NT2/D1 (cell line): ENCODE data around the gene GRWD1.

Experiments used
- DNase-seq: peaks from one replicate; pipeline ENCODE4 v3.0.0-alpha.2; 2011; ENCODE audit warnings: low read depth, low spot score
- H3K27me3 ChIP-seq: 2 replicates; pipeline ENCODE4 v1.6.0; 2011; ENCODE audit warnings: mild to moderate bottlenecking; ENCODE audit not compliant: insufficient read length, insufficient read depth
- H3K36me3 ChIP-seq: 2 replicates; pipeline ENCODE4 v1.6.1; 2011; ENCODE audit warnings: mild to moderate bottlenecking, low read length, mixed read lengths; ENCODE audit not compliant: insufficient read depth, insufficient read length
- H3K4me1 ChIP-seq: 2 replicates; pipeline ENCODE4 v1.5.1; 2011; ENCODE audit not compliant: insufficient read depth, insufficient read length
- H3K4me3 ChIP-seq: 2 replicates; pipeline ENCODE4 v1.5.1; 2011; ENCODE audit warnings: low read depth; ENCODE audit not compliant: insufficient read length
- H3K9ac ChIP-seq: 2 replicates; pipeline ENCODE4 v1.6.0; 2011; ENCODE audit warnings: low read depth; ENCODE audit not compliant: insufficient read length
- H3K9me3 ChIP-seq: 2 replicates; pipeline ENCODE4 v1.5.1; 2011; ENCODE audit warnings: mild to moderate bottlenecking, low read length; ENCODE audit not compliant: insufficient read depth
- SUZ12 ChIP-seq: IDR thresholded peaks from 2 replicates; pipeline ENCODE4 v1.6.1; 2011; ENCODE audit not compliant: insufficient read length, insufficient read depth; ENCODE audit errors: extremely low read depth
- YY1 ChIP-seq: IDR thresholded peaks from 2 replicates; pipeline ENCODE4 v1.6.1; 2011; ENCODE audit not compliant: insufficient read length, insufficient read depth
- ZNF274 ChIP-seq: IDR thresholded peaks from 2 replicates; pipeline ENCODE4 v1.6.1; 2011; ENCODE audit warnings: mild to moderate bottlenecking, low read depth, low read length

The GRWD1 gene

DNA sequence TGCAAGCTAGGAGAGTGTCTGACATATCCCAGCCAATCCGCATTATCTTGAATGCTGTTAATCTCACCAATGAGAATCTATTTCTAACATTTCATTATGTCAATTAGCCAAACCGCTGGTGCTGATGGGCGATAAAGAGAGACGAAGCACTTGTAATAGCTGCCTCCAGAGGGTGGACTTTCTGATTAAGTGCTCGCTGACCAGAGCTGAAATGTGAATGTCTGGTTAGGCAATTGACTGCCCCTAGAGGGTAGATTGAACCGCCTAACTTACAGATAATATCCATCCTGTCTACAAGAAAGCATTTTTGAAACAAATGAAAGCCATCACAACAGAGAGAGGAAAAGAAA is 552 bp upstream of the GRWD1 start:
- Histone ChIP-seq H3K9me3 (no peaks in the 10 kb centered on the region), H3K4me3 (peak overlapping the region; percentile 93), H3K4me1 (peaks cover 4% of the 10 kb centered on the region), H3K27me3 (peaks cover 24% of the 10 kb centered on the region), H3K36me3 (peaks cover 34% of the 10 kb centered on the region), H3K9ac (no peak overlapping the region)
- no peak for DNase-seq
- TF ChIP-seq ZNF274 (no peak), SUZ12 (no peak), YY1 (no peak)

DNA sequence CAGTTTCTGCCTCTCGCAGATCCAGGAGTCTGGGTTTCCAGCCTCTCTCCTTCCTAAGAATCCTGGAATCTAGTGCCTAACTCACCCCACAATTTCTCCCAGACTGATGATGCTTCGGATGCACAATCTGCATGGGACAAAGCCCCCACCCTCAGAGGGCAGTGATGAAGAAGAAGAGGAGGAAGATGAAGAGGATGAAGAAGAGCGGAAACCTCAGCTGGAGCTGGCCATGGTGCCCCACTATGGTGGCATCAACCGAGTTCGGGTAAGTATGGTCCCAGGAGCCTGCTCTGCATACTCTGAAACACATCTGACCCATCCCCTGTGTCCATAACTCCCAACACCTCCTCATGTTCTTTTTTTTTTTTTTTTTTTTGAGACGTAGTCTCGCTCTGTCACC is 796 bp downstream of the GRWD1 start:
- peaks cover 4% of the 10 kb centered on the region for H3K4me1 ChIP-seq
- H3K36me3 ChIP-seq: peaks cover 47% of the 10 kb centered on the region
- no peak for DNase-seq
- H3K9me3 ChIP-seq: no peaks in the 10 kb centered on the region
- H3K4me3 ChIP-seq: peak overlapping the region; percentile 93
- no peak for TF ChIP-seq YY1
- no peak for TF ChIP-seq SUZ12
- TF ChIP-seq ZNF274: no peak
- H3K27me3 ChIP-seq: peaks cover 23% of the 10 kb centered on the region
- H3K9ac ChIP-seq: peak overlapping the region; percentile 94

DNA sequence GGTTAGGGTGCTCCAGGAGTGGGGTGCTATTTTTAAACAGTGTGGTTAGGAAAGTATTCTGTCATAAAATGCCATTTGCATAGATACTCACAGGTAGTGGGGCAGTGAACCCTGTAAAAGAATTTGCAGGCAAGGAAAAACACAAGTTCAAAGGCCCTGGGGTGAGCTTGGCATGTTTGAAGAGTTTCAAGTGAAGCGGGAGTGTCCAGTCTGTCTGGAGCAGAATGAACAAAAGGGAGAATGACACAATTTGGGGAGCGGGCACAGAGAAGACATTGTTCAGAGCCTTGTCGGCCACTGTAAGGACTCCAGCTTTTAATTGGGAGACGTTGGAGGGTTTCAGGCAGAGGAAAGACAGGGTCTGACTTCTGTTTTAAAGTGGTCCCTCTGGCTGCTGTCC is 2.8 kb downstream of the GRWD1 start:
- Histone ChIP-seq H3K9ac (no peak overlapping the region), H3K4me3 (no peak overlapping the region), H3K36me3 (peaks cover 64% of the 10 kb centered on the region), H3K27me3 (peaks cover 11% of the 10 kb centered on the region), H3K4me1 (peaks cover 2% of the 10 kb centered on the region), H3K9me3 (no peaks in the 10 kb centered on the region)
- DNase-seq: no peak
- TF ChIP-seq YY1: no peak
- TF ChIP-seq SUZ12: no peak
- no peak for TF ChIP-seq ZNF274

DNA sequence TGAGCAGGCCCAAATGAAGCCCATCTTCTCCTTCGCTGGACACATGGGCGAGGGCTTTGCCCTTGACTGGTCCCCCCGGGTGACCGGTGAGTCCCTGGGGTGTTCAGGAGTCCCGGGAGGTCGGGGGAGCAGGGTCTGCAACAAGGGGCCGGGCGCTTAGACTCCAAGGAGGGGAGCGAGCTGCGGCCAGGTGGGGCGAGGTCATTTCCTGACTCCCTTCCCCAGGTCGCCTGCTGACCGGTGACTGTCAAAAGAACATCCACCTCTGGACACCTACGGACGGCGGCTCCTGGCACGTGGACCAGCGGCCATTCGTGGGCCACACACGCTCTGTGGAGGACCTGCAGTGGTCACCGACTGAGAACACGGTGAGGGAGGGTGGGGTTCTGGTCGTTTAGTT is 4.7 kb downstream of the GRWD1 start:
- DNase-seq: no peak
- H3K36me3 ChIP-seq: peaks cover 80% of the 10 kb centered on the region
- no peak overlapping the region for H3K4me3 ChIP-seq
- no peak overlapping the region for H3K9ac ChIP-seq
- TF ChIP-seq YY1: no peak
- no peak for TF ChIP-seq ZNF274
- no peaks in the 10 kb centered on the region for H3K27me3 ChIP-seq
- H3K4me1 ChIP-seq: peaks cover 2% of the 10 kb centered on the region
- no peaks in the 10 kb centered on the region for H3K9me3 ChIP-seq

DNA sequence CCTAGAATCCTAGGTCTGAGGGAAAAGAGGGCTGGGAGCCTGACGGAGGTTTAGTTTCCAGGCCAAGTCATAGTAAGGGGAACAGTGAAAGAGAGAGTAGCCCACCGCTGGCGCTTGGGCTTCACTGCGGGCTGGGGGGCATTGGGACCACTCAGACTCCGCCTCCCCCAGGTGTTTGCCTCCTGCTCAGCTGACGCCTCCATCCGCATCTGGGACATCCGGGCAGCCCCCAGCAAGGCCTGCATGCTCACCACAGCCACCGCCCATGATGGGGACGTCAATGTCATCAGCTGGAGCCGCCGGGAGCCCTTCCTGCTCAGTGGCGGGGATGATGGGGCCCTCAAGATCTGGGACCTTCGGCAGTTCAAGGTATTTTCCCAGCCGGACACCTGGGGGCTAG is 5.1 kb downstream of the GRWD1 start:
- Histone ChIP-seq H3K4me3 (no peak overlapping the region), H3K27me3 (no peaks in the 10 kb centered on the region), H3K9me3 (no peaks in the 10 kb centered on the region), H3K4me1 (peaks cover 2% of the 10 kb centered on the region), H3K36me3 (peaks cover 84% of the 10 kb centered on the region), H3K9ac (no peak overlapping the region)
- no peak for DNase-seq
- TF ChIP-seq ZNF274 (no peak), SUZ12 (no peak), YY1 (no peak)

DNA sequence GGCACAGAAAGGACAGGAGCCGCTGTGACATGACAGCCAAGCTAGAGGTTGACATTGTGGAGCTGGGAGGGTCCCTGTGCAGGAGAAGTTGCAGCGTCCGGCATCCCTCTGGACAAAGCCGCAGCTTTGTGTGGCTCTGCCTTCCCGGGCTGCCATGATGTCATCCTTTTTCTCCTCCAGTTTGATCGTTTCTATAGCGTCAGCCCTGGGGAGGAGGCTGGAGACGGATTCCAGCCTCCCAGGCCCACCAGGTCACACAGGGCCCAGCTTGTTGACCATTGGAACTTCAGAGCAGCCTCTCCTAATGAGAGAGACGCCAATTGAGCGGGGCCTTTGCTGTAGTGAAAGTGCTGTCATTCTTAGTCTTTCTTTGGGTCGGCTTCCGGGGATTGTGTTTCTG is 5.8 kb downstream of the GRWD1 start:
- Histone ChIP-seq H3K27me3 (no peaks in the 10 kb centered on the region), H3K4me3 (no peak overlapping the region), H3K9ac (no peak overlapping the region), H3K36me3 (peaks cover 88% of the 10 kb centered on the region), H3K4me1 (peaks cover under 1% of the 10 kb centered on the region), H3K9me3 (no peaks in the 10 kb centered on the region)
- DNase-seq: no peak
- TF ChIP-seq ZNF274 (no peak), SUZ12 (no peak), YY1 (no peak)

DNA sequence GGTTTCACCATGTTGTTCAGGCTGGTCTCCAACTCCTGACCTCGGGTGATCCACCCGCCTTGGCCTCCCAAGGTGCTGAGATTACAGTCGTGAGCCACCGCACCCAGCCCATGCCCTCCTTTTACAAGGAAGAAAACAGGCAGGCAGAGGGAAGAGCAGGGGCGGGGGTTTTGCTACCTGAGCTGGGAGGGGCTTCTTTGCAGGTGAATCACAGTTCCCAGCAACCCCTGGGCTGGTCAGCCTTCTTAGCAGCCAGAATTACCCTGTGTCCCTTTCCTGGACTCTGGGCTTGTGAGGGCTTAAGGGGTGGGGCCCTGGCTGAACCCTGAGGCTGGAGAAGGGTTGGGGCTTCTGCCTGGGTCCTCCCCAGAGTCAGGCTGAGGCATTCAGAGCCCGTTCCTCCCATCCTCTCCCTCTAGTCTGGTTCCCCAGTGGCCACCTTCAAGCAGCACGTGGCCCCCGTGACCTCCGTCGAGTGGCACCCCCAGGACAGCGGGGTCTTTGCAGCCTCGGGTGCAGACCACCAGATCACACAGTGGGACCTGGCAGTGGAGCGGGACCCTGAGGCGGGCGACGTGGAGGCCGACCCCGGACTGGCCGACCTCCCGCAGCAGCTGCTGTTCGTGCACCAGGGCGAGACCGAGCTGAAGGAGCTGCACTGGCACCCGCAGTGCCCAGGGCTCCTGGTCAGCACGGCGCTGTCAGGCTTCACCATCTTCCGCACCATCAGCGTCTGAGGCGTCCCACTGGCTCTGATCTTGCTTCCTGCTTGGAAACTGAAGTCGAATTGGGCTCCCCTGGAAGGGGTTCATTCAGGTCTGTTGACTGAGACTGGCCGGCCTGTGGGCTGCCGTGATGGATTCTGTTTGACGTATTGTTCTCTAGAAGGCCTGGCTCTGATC is 6.8 kb downstream of the GRWD1 start:
- DNase-seq: no peak
- Histone ChIP-seq H3K4me1 (no peaks in the 10 kb centered on the region), H3K27me3 (no peaks in the 10 kb centered on the region), H3K9me3 (no peaks in the 10 kb centered on the region), H3K4me3 (no peak overlapping the region), H3K9ac (no peak overlapping the region), H3K36me3 (peaks cover 93% of the 10 kb centered on the region)
- no peak for TF ChIP-seq SUZ12
- no peak for TF ChIP-seq YY1
- TF ChIP-seq ZNF274: no peak

DNA sequence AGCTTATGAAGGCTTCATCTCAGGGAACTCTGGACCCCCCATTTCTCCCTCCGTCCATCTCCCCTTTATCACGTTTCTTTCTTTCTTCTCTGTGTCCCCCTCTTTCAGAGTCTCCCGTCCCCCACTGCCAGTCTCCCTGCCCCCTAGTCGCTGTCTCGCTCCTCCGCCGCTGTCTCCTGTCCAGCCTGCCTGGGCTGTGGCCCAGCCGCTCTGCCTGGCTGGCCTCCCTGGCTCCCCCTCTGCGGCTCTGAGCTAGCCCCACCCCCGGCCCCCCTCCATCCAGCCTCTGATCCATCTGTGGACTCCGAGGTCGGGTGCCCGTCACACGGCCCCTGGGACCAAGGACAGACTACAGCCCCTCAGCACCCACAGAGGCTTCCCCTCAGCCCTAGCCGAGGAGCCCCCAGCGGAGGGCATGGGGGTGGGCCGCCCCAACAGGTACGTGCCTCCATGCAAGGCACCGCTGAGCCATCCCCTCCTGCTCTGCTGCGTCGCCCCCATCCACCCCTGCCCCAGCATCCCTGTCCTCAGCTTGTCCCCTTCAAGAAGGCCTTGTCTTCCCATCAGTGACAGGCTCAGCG is 8.5 kb downstream of the GRWD1 start:
- no peaks in the 10 kb centered on the region for H3K9me3 ChIP-seq
- H3K36me3 ChIP-seq: peaks cover 82% of the 10 kb centered on the region
- H3K4me1 ChIP-seq: no peaks in the 10 kb centered on the region
- TF ChIP-seq SUZ12 (no peak), YY1 (no peak), ZNF274 (no peak)
- DNase-seq: no peak
- no peaks in the 10 kb centered on the region for H3K27me3 ChIP-seq
- no peak overlapping the region for H3K4me3 ChIP-seq
- H3K9ac ChIP-seq: no peak overlapping the region
